ENCODE measurements around the gene STAC3. TPM values are rescaled to one million over a fixed set of nuclear protein-coding genes. Genes with fewer than 3 reads are reported as not detected.

STAC3 gene
- total and polyA plus RNA-seq, 2 donors from 2014 or later, result 1.5 to 3.1 TPM

DNA sequence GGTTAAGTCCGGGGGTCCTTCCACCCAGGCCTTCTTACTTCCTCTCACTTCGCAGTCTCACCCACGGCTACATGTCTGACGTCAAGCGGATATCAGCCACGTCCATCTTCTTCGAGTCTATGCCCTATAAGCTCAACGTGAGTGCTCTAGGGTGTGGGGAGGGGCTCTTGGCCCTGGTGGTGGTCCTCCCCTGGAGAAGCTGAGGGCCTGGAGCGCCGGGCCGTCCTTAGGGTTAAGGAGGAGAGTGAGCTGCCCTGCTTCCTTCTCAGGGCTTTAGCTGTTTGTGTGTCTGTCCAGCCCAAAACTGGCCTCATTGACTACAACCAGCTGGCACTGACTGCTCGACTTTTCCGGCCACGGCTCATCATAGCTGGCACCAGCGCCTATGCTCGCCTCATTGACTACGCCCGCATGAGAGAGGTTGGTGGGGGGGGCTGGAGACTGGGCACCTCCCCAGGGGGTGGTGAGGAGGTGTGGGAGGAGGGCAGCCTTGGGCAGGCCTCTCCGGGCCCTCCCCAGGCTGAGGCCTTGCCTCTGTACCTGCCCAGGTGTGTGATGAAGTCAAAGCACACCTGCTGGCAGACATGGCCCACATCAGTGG, 18.7 kb downstream of the STAC3 start:
- no peak overlapping the region for H3K27ac ChIP-seq (ENCODE audit: low read depth in 2 of 2, low read length in 2 of 2)
- intact Hi-C loops (cut with DNase I), result no loop called here
- peaks cover 3 to 26% (median 11%) of the 10 kb centered on the region in 3 donors for H3K36me3 ChIP-seq (ENCODE audit: control insufficient read depth in 2 of 3, insufficient read depth in 3 of 3, low read length in 3 of 3)
- peaks cover 2 to 9% (median 8%) of the 10 kb centered on the region in 3 donors for H3K4me1 ChIP-seq (ENCODE audit: control insufficient read depth in 2 of 3, insufficient read depth in 2 of 3, low read depth in 1 of 3, low read length in 3 of 3)
- no peak overlapping the region for H3K4me3 ChIP-seq (ENCODE audit: low read length in 3 of 3)
- H3K27me3 ChIP-seq (ENCODE audit: control insufficient read depth, insufficient read depth, low read length), result peaks cover 2% of the 10 kb centered on the region
- TF ChIP-seq, protein P1, sequence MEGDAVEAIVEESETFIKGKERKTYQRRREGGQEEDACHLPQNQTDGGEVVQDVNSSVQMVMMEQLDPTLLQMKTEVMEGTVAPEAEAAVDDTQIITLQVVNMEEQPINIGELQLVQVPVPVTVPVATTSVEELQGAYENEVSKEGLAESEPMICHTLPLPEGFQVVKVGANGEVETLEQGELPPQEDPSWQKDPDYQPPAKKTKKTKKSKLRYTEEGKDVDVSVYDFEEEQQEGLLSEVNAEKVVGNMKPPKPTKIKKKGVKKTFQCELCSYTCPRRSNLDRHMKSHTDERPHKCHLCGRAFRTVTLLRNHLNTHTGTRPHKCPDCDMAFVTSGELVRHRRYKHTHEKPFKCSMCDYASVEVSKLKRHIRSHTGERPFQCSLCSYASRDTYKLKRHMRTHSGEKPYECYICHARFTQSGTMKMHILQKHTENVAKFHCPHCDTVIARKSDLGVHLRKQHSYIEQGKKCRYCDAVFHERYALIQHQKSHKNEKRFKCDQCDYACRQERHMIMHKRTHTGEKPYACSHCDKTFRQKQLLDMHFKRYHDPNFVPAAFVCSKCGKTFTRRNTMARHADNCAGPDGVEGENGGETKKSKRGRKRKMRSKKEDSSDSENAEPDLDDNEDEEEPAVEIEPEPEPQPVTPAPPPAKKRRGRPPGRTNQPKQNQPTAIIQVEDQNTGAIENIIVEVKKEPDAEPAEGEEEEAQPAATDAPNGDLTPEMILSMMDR (IDR thresholded peaks at IDR 0.05; ENCODE audit: borderline replicate concordance, extremely low read depth, insufficient read depth), result no peak
- no peak overlapping the region for H3K9ac ChIP-seq (ENCODE audit: low read length in 3 of 3)
- FAIRE-seq (no peak), DNase-seq (peak in 2 of 5 donors; percentile 43 to 49)
- no peaks in the 10 kb centered on the region for H3K9me3 ChIP-seq (ENCODE audit: control insufficient read depth in 2 of 3, insufficient read depth in 1 of 3, low read length in 3 of 3)

DNA sequence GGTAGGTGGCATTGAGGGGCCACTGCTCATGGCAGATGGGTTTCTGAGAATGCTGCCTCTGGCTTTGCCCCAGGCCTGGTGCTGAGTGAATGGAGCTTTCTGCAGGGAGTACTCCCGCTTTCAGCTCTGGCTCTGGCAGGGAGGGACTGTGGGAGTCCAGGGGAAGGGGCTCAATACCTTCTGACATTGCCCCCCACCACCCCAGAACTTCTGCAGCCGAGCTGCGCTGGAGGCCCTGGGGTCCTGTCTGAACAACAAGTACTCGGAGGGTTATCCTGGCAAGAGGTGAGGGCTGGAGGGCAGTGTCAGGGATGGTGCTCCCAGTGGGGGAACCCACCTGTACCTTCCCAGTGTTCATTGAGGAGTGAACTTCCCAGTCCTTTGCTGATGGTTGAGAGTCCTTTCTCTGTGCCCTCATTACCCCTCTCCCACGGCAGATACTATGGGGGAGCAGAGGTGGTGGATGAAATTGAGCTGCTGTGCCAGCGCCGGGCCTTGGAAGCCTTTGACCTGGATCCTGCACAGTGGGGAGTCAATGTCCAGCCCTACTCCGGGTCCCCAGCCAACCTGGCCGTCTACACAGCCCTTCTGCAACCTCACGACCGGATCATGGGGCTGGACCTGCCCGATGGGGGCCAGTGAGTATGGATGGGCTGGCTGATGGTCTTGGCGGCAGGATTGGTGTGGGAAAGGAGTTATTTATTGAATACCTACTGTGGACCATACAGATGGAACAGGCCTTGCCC, 19.5 kb downstream of the STAC3 start:
- intact Hi-C loops (cut with DNase I), result no loop called here
- H3K27me3 ChIP-seq (ENCODE audit: control insufficient read depth, insufficient read depth, low read length), result peaks cover 2% of the 10 kb centered on the region
- TF ChIP-seq, protein P1 (IDR thresholded peaks at IDR 0.05; ENCODE audit: borderline replicate concordance, extremely low read depth, insufficient read depth), result no peak
- no peak overlapping the region for H3K9ac ChIP-seq (ENCODE audit: low read length in 3 of 3)
- H3K4me3 ChIP-seq (ENCODE audit: low read length in 3 of 3), result no peak overlapping the region
- H3K9me3 ChIP-seq (ENCODE audit: control insufficient read depth in 2 of 3, insufficient read depth in 1 of 3, low read length in 3 of 3), result no peaks in the 10 kb centered on the region
- peak in 2 of 5 donors; percentile 41 to 44 for DNase-seq
- peaks cover 2 to 9% (median 8%) of the 10 kb centered on the region in 3 donors for H3K4me1 ChIP-seq (ENCODE audit: control insufficient read depth in 2 of 3, insufficient read depth in 2 of 3, low read depth in 1 of 3, low read length in 3 of 3)
- no peak for FAIRE-seq
- H3K27ac ChIP-seq (ENCODE audit: low read depth in 2 of 2, low read length in 2 of 2), result no peak overlapping the region
- H3K36me3 ChIP-seq (ENCODE audit: control insufficient read depth in 2 of 3, insufficient read depth in 3 of 3, low read length in 3 of 3), result peaks cover 3 to 26% (median 11%) of the 10 kb centered on the region in 3 donors

DNA sequence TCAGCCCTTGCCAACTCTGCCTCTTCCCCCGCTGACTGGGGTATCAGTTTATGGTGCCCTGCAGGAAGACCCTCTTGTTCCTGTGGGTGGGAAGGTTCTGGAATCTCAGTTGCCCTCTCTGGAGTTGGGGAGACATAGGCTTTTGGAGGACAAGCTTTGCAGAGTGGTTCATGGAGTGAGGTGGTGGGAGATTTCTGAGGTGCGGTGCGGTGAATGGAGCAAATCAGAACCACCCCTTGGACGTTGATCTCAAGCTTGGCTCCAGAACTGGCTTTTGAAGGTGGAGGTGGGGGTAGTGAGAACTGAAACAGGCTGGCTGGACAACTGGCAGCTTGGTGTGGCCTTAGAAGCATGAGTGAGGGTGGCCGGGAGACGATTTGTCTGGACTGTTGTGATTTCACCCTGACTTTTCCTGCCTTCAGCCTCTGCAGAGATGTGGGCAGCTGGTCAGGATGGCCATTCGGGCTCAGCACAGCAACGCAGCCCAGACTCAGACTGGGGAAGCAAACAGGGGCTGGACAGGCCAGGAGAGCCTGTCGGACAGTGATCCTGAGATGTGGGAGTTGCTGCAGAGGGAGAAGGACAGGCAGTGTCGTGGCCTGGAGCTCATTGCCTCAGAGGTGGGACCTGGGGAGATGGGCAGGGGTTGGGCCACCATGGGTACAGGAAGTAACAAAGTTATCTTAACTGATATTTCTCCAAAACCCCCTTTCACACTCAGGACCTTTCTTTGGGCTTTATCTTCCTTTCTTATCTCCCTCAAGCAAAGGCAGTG, 20.4 kb downstream of the STAC3 start:
- peak in 2 of 5 donors; percentile 52 to 63 for DNase-seq
- H3K9ac ChIP-seq (ENCODE audit: low read length in 3 of 3), result peak overlapping the region; percentile 20 to 86 (median 81)
- peaks cover 3 to 26% (median 11%) of the 10 kb centered on the region in 3 donors for H3K36me3 ChIP-seq (ENCODE audit: control insufficient read depth in 2 of 3, insufficient read depth in 3 of 3, low read length in 3 of 3)
- no peaks in the 10 kb centered on the region for H3K9me3 ChIP-seq (ENCODE audit: control insufficient read depth in 2 of 3, insufficient read depth in 1 of 3, low read length in 3 of 3)
- peaks cover 2 to 9% (median 8%) of the 10 kb centered on the region in 3 donors for H3K4me1 ChIP-seq (ENCODE audit: control insufficient read depth in 2 of 3, insufficient read depth in 2 of 3, low read depth in 1 of 3, low read length in 3 of 3)
- FAIRE-seq, result no peak
- peak overlapping the region; percentile 26 to 85 for H3K27ac ChIP-seq (ENCODE audit: low read depth in 2 of 2, low read length in 2 of 2)
- intact Hi-C loops (cut with DNase I), result no loop called here
- TF ChIP-seq, protein P1 (IDR thresholded peaks at IDR 0.05; ENCODE audit: borderline replicate concordance, extremely low read depth, insufficient read depth), result no peak
- peak overlapping the region; percentile 88 to 94 (median 91) for H3K4me3 ChIP-seq (ENCODE audit: low read length in 3 of 3)
- H3K27me3 ChIP-seq (ENCODE audit: control insufficient read depth, insufficient read depth, low read length), result peaks cover 2% of the 10 kb centered on the region

Data from kidney (tissue), 14 donors.